Mammary epithelial cell (primary cell): ENCODE measurements around the gene PLCG2.

Source experiments
- EZH2 ChIP-seq: IDR thresholded peaks from 2 replicates; pipeline ENCODE4 v1.6.1; 2012; ENCODE audit warnings: low read length, inconsistent platforms, borderline replicate concordance
- TF ChIP-seq, protein P1 (sequence below), 2 donors: IDR thresholded peaks in 1 of 2; conservative IDR thresholded peaks in 1 of 2; 2 replicates each; pipeline ENCODE4 v1.5.1; 2011 to 2012; ENCODE audit warnings: inconsistent platforms in 2 of 2, low read length in 2 of 2, mild to moderate bottlenecking in 2 of 2, control low read depth in 1 of 2, low read depth in 1 of 2; ENCODE audit not compliant: insufficient read depth in 1 of 2; ENCODE audit errors: extremely low read depth in 1 of 2

DNA sequence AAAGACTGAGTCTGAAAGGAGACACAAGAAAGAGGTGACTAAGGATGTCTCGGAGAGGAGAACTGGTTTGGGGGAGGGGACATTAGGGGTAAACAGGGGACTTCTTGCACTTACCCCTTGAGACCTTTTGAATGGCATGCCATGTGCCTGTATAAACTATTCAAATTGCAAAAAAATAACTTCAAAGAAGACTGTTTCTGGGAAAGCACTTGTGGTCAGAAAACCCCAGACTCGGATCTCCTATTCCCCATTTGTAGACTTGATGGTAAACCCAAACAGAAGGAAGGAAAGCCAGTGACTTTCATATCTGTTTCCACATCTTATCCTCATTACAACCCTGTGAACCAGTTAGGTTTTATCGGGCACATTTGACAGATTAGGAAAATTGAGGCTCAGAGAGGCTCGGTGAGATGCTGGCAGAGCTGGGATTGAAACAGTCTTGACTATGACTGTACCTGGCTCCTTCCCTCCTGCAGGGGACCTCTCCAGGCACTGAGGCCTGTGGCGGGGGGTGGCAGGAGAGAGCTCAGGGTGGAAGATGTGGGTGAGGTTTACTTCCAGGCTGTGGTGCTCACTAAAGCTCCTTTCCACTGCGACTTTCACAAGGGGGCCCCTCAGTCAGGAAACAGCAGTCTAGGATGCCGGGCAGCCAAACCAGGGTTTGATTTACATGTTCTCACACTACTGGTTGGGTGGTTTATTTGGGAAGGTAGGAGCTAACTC lies 30.5 kb upstream of the PLCG2 start:
- TF ChIP-seq, protein P1, sequence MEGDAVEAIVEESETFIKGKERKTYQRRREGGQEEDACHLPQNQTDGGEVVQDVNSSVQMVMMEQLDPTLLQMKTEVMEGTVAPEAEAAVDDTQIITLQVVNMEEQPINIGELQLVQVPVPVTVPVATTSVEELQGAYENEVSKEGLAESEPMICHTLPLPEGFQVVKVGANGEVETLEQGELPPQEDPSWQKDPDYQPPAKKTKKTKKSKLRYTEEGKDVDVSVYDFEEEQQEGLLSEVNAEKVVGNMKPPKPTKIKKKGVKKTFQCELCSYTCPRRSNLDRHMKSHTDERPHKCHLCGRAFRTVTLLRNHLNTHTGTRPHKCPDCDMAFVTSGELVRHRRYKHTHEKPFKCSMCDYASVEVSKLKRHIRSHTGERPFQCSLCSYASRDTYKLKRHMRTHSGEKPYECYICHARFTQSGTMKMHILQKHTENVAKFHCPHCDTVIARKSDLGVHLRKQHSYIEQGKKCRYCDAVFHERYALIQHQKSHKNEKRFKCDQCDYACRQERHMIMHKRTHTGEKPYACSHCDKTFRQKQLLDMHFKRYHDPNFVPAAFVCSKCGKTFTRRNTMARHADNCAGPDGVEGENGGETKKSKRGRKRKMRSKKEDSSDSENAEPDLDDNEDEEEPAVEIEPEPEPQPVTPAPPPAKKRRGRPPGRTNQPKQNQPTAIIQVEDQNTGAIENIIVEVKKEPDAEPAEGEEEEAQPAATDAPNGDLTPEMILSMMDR (conservative IDR thresholded peaks at IDR 0.05 in 1 of 2, IDR thresholded peaks at IDR 0.05 in 1 of 2; ENCODE audit: extremely low read depth in 1 of 2, insufficient read depth in 1 of 2, low read depth in 1 of 2, low read length in 2 of 2) = no peak
- TF ChIP-seq EZH2 = no peak
